ENCODE measurements around the gene CIBAR2.

The CIBAR2 gene

DNA sequence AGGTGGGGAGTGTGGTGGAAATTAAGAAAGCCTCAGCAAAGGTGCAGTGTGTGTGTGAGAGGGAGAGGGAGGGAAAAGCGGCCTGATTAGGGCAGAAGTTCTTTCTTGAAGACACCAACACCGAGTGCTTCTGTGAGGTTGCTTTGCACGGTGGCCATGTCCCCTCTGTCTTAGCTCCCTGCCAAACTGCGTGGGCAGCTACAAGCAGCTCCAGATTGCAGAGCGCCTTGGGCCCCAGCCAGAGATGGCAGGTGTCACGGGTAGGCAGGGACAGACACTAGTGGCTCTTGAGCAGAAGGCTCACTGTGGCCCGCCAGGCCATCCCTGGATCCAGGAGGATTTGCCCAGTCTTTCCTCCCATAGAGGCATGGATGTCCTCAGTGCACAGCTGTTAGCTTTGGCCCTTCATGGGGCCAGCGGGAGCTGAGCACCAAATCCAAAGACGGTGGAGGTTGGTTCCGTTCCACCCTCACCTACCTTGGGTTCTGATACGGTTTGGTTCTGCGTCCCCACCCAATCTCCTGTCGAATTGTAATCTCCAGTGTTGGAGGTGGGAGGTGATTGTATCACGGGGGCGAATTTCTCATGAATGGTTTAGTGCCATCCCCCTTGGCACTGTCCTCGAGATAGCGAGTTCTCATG lies 63.2 kb downstream of the CIBAR2 start:
- FAIRE-seq (no peak), DNase-seq (ENCODE audit: extremely low spot score, insufficient read length, low read depth) (no peak)

Data from GM18507 (cell line).